ENCODE results near the gene EXOSC3. TPM values are rescaled to one million over a fixed set of nuclear protein-coding genes. Genes with fewer than 3 reads are reported as not detected.

Gene EXOSC3
- total RNA-seq, 2 experiments from 2014 or later, result 82.6 to 103 TPM

DNA sequence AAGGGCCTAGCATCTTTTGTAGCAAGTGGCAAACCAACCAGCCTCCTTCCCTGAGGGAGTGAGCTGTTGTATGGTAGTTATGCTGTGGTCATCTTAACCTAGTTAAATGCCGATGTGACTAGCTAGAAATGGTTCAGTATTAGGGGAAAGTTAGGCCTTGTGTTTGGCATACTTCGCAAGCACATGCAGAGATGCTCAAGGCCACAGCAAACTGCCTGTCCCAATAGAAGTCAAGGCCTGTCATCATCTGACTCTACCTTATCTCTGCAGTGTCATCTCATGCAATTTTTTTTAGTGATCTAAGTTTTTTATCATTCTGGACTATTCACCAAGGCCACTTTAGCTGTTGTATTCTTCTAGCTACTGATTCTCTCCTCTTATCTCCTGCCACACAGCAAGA is 5.2 kb upstream of the EXOSC3 start:
- no TSS peak for BruUV-seq (replicated peaks)
- no peak for DNase-seq (ENCODE audit: low spot score)
- Histone ChIP-seq H4K20me1 (ENCODE audit: insufficient read depth, low read length) (no peaks in the 10 kb centered on the region), H2AFZ (ENCODE audit: low read length) (no peak overlapping the region), H3K9me3 (ENCODE audit: low read length) (no peaks in the 10 kb centered on the region), H3K27ac (ENCODE audit: low read depth, low read length, poor library complexity, severe bottlenecking) (no peak overlapping the region), H3K4me2 (ENCODE audit: low read length) (no peak overlapping the region), H3K79me2 (ENCODE audit: insufficient read depth, low read depth, low read length) (peaks cover 5% of the 10 kb centered on the region; the same call in 1 of the 2 replicates), H3K4me1 (ENCODE audit: insufficient read depth, low read length, poor library complexity, severe bottlenecking) (peaks cover 7% of the 10 kb centered on the region), H3K36me3 (ENCODE audit: insufficient read depth, low read length) (no peaks in the 10 kb centered on the region), H3K4me3 (ENCODE audit: low read depth, low read length, poor library complexity, severe bottlenecking) (no peak overlapping the region), H3K9me2 (ENCODE audit: insufficient read depth, low read length) (no peaks in the 10 kb centered on the region)
- intact Hi-C loops (cut with micrococcal nuclease; ENCODE audit: unreplicated experiment), result no loop called here
- no peak for TF ChIP-seq EZH2phosphoT487 (IDR thresholded peaks at IDR 0.05; ENCODE audit: borderline replicate concordance, low read depth, low read length)
- TF ChIP-seq, protein P1, sequence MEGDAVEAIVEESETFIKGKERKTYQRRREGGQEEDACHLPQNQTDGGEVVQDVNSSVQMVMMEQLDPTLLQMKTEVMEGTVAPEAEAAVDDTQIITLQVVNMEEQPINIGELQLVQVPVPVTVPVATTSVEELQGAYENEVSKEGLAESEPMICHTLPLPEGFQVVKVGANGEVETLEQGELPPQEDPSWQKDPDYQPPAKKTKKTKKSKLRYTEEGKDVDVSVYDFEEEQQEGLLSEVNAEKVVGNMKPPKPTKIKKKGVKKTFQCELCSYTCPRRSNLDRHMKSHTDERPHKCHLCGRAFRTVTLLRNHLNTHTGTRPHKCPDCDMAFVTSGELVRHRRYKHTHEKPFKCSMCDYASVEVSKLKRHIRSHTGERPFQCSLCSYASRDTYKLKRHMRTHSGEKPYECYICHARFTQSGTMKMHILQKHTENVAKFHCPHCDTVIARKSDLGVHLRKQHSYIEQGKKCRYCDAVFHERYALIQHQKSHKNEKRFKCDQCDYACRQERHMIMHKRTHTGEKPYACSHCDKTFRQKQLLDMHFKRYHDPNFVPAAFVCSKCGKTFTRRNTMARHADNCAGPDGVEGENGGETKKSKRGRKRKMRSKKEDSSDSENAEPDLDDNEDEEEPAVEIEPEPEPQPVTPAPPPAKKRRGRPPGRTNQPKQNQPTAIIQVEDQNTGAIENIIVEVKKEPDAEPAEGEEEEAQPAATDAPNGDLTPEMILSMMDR (conservative IDR thresholded peaks at IDR 0.05; ENCODE audit: low read length), result no peak
- POLR2A ChIA-PET, result no interaction called here
- CTCF ChIA-PET (ENCODE audit: unreplicated experiment), result interaction anchor here (0.8 kb wide), 1 partner anchor 11 kb away, joined by 7 read pairs; no protein-coding TSS in a partner anchor

DNA sequence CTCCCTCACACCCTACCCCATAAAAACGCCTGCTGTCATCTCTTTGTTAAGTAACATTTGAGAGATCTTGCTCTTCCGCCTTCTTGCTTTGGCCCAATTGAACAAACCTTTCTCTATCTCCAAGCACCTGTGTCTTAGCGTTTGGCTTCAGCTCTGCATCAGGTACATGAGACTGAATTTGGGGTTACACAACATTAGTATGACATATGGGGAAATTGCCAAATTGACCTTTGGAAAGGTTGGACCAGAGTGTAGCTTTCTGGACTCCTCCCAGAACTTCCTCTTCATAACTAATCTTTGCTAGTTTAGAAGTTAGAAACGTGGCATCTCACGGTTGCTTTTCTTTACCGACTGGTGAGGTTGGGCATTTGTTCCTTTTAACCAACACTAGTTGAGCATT is 3.5 kb upstream of the EXOSC3 start:
- no peak overlapping the region for H3K27ac ChIP-seq (ENCODE audit: low read depth, low read length, poor library complexity, severe bottlenecking)
- H3K79me2 ChIP-seq (ENCODE audit: insufficient read depth, low read depth, low read length), result peaks cover 19% of the 10 kb centered on the region
- no TSS peak for BruUV-seq (replicated peaks)
- H3K4me2 ChIP-seq (ENCODE audit: low read length), result no peak overlapping the region
- no peak for DNase-seq (ENCODE audit: low spot score)
- intact Hi-C loops (cut with micrococcal nuclease; ENCODE audit: unreplicated experiment), result no loop called here
- H3K4me1 ChIP-seq (ENCODE audit: insufficient read depth, low read length, poor library complexity, severe bottlenecking), result peaks cover 13% of the 10 kb centered on the region
- H3K9me2 ChIP-seq (ENCODE audit: insufficient read depth, low read length), result no peaks in the 10 kb centered on the region
- no peaks in the 10 kb centered on the region for H3K9me3 ChIP-seq (ENCODE audit: low read length)
- H4K20me1 ChIP-seq (ENCODE audit: insufficient read depth, low read length), result peaks cover 8% of the 10 kb centered on the region
- ChIA-PET POLR2A (interaction anchor here (1.2 kb wide), 1 partner anchor 10 kb away, joined by 6 read pairs; no protein-coding TSS in a partner anchor), CTCF (ENCODE audit: unreplicated experiment) (no interaction called here)
- H2AFZ ChIP-seq (ENCODE audit: low read length), result no peak overlapping the region
- H3K4me3 ChIP-seq (ENCODE audit: low read depth, low read length, poor library complexity, severe bottlenecking), result no peak overlapping the region
- TF ChIP-seq, protein P1 (conservative IDR thresholded peaks at IDR 0.05; ENCODE audit: low read length), result no peak
- no peak for TF ChIP-seq EZH2phosphoT487 (IDR thresholded peaks at IDR 0.05; ENCODE audit: borderline replicate concordance, low read depth, low read length)
- H3K36me3 ChIP-seq (ENCODE audit: insufficient read depth, low read length), result peaks cover 7% of the 10 kb centered on the region

DNA sequence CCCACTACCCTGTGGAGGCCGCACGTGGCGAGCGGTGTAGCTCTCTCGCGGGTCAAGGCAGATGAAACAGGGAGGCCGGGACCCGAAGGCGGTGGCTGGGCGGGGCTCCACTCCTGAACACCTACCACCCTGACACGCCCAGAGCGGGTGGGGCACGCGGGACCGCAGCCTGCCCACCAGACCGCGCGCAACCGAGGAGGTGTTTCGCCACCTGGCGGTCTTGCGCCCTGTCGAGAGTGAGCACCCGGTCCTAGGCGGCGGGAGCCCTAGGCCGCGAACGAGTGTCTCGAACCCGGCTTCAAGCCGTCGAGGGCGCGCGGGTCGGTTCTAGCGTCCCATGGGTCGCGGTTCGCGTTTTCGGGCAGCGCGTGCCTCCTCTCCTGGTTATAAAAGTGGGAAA is 2.2 kb upstream of the EXOSC3 start:
- POLR2A ChIA-PET, result no interaction called here
- Histone ChIP-seq H2AFZ (ENCODE audit: low read length) (no peak overlapping the region), H3K9me3 (ENCODE audit: low read length) (no peaks in the 10 kb centered on the region), H3K27ac (ENCODE audit: low read depth, low read length, poor library complexity, severe bottlenecking) (no peak overlapping the region), H3K4me1 (ENCODE audit: insufficient read depth, low read length, poor library complexity, severe bottlenecking) (peaks cover 24% of the 10 kb centered on the region), H3K79me2 (ENCODE audit: insufficient read depth, low read depth, low read length) (peaks cover 32% of the 10 kb centered on the region), H3K4me2 (ENCODE audit: low read length) (no peak overlapping the region), H3K9me2 (ENCODE audit: insufficient read depth, low read length) (no peaks in the 10 kb centered on the region), H3K4me3 (ENCODE audit: low read depth, low read length, poor library complexity, severe bottlenecking) (no peak overlapping the region), H4K20me1 (ENCODE audit: insufficient read depth, low read length) (peaks cover 12% of the 10 kb centered on the region), H3K36me3 (ENCODE audit: insufficient read depth, low read length) (peaks cover 19% of the 10 kb centered on the region)
- CTCF ChIA-PET (ENCODE audit: unreplicated experiment), result no interaction called here
- no peak for DNase-seq (ENCODE audit: low spot score)
- no TSS peak for BruUV-seq (replicated peaks)
- intact Hi-C loops (cut with micrococcal nuclease; ENCODE audit: unreplicated experiment), result no loop called here
- TF ChIP-seq, protein P1 (conservative IDR thresholded peaks at IDR 0.05; ENCODE audit: low read length), result no peak

Measured in OCI-LY7 (cell line).